Skeletal muscle cell (primary cell): Measurements from ENCODE around the gene SLC15A5.
A peak's percentile ranks its signal among the peaks of the same experiment; 100 is the strongest.

ENCODE experiments used
- DNase-seq: peaks from one replicate; pipeline ENCODE4 v3.0.0-alpha.2; 2010; ENCODE audit warnings: low read depth
- H3K4me3 ChIP-seq: 2 replicates; pipeline ENCODE4 v1.5.1; 2011; ENCODE audit warnings: low read depth, mild to moderate bottlenecking, control low read depth, low read length, moderate library complexity

Gene SLC15A5, protein sequence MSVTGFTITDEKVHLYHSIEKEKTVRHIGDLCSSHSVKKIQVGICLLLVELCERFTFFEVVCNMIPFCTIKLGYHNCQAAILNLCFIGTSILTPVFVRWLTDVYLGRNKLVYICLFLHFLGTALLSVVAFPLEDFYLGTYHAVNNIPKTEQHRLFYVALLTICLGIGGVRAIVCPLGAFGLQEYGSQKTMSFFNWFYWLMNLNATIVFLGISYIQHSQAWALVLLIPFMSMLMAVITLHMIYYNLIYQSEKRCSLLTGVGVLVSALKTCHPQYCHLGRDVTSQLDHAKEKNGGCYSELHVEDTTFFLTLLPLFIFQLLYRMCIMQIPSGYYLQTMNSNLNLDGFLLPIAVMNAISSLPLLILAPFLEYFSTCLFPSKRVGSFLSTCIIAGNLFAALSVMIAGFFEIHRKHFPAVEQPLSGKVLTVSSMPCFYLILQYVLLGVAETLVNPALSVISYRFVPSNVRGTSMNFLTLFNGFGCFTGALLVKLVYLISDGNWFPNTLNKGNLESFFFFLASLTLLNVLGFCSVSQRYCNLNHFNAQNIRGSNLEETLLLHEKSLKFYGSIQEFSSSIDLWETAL

DNA sequence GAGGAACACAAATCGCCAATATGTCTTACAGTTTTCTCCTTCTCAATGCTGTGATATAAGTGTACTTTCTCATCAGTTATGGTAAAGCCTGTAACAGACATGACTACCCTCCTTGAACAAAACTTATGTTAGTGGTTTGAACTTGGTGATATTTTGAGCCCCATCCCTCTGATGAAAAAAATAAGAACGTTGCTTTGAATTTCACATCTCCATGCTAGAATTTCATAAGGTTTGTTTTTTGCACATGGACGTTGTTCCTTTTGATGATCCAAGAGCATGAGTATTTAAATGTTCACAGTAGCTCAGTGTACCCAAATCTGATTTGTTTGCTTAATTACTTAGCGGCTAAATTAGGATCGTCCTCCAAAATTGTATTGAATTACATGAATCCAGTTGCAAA lies at the start of gene SLC15A5:
TSS of gene SLC15A5 (minus strand) at position 101 of the 400 bp plus-strand sequence. CDS start at position 101, 0 bp downstream.
- H3K4me3 ChIP-seq = no peak within 1 kb of the TSS
- no peak for DNase-seq

DNA sequence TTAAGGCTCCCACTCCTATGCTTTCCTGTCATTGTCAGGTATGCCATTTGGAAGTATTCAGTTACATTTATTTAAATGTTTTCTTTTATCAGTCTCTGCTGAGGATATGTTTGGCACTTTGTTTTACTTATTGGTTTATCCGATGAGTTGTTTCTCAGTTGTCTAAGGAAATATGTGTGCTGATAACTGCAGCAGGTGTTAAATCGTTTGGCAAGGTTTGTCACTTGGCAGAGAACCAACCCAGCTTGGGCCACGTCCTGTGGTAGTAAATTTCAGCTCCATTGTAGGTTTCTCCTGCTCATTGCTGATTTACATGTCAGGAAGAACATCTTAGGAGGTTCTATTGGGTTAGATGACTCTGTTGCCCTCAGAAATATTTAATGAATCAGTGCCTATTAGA lies 47.9 kb upstream of the SLC15A5 start:
- no peak overlapping the region for H3K4me3 ChIP-seq
- no peak for DNase-seq

DNA sequence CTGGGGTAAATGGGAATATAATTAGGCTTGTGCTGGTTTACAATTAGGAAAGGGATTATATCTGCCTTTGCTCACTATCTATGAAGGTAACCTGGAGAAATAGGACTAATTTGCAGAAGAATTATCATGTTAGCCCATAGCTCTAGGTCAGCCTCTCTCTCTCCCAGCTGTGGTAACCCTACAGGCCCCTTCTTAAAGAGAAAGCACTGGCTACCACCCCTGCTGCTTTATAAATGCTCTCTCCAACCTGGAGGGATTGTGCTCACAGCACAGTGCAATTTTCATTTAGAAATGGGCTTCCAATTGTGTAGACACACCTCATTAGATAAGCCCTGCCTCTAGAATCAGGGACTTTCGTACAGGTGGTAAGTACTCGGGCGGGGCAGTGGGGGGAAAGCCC lies 47.3 kb upstream of the SLC15A5 start:
- no peak for DNase-seq
- no peak overlapping the region for H3K4me3 ChIP-seq

DNA sequence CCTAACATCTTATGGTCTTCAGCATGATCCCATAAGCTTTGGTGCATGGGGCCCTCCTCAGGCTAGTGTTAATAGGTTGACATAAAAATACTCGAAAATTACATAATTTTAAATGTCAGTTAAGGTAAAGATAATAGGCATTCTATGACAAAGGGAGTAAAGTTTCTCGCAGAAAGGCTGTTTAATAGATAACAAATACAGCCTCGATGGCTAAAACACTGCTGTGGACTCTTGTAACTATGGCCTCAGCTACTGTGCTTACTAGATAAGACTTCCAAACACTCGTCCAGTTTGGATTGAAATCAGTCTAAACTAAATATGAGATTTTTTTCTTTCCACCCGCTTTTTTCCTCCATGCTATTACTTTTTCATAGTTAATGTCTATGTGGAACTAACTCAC lies 46.8 kb upstream of the SLC15A5 start:
- no peak for DNase-seq
- no peak overlapping the region for H3K4me3 ChIP-seq

DNA sequence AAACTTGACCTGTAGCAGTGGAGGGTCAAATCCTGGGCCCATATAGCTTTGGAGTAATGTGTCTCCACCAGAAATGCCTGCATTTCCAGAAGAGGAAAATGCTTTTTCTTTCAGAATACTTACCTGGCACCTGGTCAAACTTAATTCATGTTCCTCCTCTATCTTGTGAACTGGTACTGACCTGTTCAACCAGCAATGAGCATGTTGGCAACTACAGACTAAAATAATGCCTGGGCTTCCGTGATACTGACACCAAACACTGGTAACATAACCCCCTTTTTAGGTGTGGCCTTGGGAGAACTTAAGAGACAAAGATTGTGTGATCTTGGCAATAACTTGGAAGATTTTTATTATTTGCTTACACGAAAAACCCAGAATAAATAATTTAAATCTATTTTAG lies 46.2 kb upstream of the SLC15A5 start:
- H3K4me3 ChIP-seq = no peak overlapping the region
- DNase-seq = no peak

DNA sequence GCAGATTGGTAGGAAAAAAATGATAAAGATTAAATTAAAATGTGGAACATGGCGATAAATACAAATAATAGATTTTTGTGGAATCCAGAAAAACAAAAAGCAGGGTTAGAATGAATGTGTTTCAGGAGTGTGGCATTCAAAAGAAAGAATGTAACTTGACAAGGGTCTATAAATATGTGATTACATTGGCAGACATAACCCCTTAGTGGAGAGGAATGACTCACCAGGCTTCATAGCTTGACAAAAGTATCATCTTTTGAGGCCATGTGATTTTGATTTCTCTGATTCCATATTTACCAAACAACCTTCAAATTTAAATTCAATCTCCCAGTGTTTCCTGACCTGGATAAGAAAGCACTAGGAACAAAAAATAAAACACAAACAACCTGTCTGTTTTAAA lies 45.5 kb upstream of the SLC15A5 start:
- no peak overlapping the region for H3K4me3 ChIP-seq
- no peak for DNase-seq

DNA sequence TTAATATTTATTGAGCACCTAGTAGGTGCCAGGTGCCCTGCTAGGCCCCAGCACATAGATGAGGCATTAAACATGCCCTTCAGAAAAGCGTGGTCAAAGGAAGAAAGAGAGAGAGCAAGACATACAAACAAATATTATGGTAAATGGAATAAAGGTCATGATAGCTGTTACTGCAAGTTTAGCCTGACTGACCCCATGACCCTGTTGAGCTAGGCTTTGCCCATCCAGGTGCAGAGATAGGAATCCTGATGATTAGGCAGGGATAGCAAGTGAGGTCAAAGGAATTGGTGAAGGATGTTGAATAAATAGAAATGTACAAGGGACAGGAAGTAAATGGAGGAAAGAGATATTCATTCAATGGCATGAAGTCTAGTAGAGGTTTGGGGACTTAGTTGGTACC lies 33.4 kb upstream of the SLC15A5 start:
- DNase-seq = no peak
- no peak overlapping the region for H3K4me3 ChIP-seq

DNA sequence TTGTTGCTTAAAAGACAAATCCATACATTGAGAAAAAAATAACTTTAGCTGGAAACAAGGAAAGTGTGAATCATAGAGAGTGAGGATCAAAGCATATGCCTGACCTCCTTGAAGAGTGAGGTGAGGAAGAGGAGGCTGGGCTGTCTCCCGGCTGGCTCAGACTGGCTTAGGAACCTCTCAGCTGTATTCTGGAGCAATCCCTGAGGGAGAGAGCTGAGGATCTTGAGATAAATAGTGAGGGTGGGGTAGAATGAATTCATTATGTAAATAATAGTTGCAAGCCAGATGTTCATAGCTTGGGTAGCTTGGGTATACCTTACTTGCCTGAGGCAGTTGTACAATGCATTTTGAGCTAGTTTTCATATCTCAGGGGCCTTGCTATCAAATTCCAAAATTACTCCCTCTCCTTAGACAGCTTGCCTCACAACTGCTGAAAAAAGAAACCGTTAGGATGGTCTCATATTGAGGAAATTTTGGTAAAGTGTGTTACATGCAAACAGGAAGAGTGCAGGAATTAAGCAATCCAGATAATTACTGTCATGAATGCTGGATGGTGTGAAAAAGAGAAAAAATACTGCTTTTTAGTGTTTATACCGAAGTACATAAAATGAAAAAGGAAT lies 30.5 kb upstream of the SLC15A5 start:
- no peak for DNase-seq
- no peak overlapping the region for H3K4me3 ChIP-seq

DNA sequence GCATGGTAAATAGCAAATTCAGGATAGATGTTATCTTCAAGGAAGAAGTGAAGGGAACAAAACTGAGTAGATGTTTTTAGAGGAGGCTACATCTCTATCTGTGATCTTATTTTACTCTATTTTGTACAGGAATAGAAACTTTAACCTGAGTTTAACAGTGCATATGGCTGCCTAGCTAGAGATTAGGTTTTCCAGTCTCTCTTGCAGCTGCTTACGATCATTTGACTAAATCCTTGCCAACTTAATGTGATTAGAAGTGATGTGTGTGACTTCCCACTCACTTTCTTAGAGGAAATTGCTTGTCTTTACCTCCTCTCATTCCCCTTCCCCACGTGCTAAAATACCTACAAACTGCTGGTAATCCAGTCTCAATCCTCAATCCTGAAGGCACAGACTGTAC lies 26.5 kb upstream of the SLC15A5 start:
- no peak for DNase-seq
- H3K4me3 ChIP-seq = no peak overlapping the region

DNA sequence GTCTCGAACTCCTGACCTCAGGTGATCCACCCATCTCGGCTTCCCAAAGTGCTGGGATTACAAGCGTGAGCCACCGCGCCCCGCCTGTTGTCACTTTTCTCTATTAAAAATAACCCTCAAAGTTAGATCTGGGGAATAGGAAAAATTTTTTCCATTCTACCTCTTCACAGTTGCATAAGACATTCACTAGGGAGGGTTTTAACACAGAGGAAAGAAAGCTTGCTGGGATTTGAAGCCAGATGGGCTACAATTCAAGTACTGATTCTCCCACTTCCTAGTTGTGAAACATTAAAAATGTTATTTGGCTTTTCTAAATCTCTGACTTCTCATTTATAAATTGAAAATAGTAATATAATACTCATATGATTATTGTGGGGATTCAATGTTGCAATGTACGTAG lies 23.3 kb upstream of the SLC15A5 start:
- no peak overlapping the region for H3K4me3 ChIP-seq
- DNase-seq = peak; percentile 39

DNA sequence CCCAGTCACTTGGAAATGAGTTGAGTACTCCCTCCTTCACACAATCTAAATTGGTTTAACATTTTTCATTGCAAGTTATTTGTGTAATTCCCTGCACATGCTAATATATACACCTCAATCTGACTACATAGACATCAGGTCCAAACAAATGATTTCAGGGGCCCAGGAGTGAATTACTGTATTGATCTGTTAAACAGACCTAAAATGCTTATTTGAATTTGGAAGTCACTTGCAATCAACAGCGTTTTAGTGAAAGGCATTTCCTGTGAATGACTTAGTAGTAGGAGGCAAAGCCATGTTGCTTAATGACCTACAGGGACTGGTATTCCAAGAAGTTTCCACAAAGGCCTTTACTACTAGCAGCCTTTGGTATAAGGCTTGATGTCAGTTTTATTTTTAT lies 22.6 kb upstream of the SLC15A5 start:
- DNase-seq = peak; percentile 39
- H3K4me3 ChIP-seq = no peak overlapping the region

DNA sequence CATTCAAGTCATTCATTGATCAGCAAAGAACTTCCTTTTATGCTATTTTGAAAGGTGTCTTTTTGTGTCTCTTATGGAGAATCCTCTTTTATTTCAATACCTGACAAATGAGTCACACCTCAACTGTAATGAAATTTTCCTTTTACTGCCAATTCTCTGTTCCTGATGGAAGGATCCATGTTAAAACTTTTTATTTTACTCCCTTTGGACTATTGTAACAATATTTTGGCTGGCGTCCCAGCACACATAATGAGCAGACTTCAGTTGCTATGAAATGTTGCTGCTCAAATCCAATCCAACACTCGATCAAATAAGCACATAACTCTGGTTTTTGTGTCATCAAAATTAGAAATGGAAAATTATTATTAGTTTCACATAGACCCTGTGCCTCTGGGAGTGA lies 21.9 kb upstream of the SLC15A5 start:
- peak; percentile 48 for DNase-seq
- no peak overlapping the region for H3K4me3 ChIP-seq

DNA sequence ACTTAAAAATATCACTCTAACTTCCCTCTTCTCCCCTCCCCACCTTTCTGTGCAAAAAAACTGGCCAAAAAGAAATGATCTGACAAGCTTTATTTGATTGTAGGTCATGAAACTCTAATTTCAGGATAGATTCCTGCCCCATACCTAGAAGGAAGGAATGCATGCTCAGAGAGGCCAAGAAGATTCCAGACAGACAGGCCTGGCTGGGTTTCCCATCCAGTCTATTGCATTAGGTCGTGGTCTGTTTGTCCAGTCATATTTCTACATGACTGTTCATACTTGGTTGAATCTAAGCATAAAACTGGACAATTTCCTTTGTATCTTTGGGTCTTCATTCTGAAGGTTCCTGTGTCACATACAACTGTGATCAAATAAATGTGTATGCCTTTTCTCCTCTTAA lies 20.0 kb upstream of the SLC15A5 start:
- H3K4me3 ChIP-seq = no peak overlapping the region
- no peak for DNase-seq

DNA sequence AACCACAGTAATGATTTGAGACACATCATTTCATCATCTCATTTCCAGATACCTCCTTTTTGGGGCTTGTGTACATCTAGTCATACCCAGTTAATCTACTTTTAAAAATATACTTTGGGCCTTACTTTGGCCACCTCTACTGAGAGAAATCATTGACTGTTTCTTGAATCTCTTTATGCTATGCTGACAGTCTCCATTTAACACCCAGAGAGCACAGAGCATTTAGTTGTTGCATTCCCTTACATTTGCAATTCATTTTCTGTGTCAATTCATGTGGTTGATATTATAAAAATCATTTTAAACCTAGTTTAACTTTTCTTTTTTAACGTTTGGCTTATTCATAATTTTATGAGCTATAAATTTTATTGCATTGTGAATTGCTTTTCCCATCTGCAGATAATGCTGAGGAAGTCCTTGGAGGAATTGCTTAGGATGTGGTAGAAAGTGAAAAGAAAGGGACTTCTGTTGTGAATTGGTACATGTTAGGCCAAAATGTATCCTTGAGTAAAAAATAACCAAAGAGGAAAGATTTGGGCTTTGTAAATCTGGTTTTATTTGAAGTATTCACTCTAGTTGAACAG lies 17.0 kb upstream of the SLC15A5 start:
- DNase-seq = no peak
- H3K4me3 ChIP-seq = no peak overlapping the region

DNA sequence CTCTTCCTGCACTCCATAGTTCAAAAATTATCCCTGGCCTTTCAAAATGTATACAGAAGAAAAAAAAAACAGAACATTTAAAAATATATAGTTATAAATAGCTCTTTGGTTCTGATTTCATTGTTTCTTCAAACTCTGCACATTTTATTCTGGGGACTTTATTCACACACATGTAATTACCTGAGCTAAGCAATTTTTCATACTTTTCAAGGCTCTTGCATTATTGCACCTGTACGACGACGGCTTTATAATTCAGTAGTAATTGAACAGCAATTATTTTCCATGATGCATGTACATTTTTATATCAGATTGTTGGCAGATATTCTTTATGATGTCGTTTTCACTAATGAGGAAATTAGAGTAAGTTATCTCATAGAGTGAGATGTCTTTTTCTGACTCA lies 13.5 kb upstream of the SLC15A5 start:
- no peak overlapping the region for H3K4me3 ChIP-seq
- DNase-seq = no peak

DNA sequence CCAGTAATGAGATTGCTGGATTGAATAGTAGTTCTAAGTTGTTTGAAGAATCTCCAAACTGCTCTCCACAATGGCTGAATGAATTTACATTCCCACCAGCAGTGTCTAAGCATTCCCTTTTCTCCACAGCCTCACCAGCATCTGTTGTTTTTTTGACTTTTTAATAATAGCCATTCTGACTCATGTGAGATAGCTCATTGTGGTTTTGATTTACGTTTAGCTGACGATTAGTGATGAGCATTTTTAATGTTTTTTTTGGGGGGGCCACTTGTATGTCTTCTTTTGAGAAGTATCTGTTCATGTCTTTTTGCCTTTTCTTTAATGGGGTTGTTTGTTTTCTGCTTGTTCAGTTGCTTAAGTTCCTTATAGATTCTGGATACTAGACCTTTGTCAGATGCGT lies 8.1 kb upstream of the SLC15A5 start:
- no peak overlapping the region for H3K4me3 ChIP-seq

DNA sequence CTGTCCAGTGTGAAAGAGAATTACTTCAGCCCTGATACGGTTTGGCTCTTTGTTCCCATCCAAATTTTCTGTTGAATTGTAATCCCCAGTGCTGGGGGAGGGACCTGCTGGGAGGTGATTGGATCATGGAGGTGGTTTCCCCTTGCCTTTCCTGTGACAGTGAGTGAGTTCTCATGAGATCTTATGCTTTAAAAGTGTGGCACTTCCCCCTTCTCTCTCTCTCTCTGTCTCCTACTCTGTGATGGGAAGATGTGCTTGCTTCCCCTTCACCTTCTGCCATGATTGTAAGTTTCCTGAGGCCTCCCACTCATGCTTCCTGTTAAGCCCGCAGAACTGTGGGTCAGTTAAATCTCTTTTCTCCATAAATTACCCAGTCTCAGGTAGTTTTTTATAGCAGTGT lies 5.5 kb upstream of the SLC15A5 start:
- H3K4me3 ChIP-seq = no peak overlapping the region
- no peak for DNase-seq

More for the DNA sequence above, 8.1 kb upstream of the SLC15A5 start:
- DNase-seq = no peak

DNA sequence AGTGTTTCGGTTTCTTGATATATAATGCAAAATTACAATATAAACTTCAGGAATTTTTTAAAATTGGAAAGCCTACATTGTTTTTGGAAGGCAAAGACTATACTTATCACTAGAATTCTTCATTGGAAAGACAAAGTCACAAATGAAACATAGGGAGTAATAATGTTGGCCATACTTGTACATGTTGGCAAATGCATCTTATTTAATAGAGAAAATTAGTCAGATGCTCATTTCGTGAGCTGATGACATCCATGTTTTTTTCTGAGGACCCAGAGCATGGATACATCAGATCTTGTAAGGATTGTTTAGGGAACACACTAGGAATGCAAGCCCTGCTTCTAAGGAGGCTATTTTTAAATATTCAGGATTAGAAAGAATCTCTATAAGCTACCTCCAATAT lies 4.6 kb upstream of the SLC15A5 start:
- DNase-seq = no peak
- no peak overlapping the region for H3K4me3 ChIP-seq

DNA sequence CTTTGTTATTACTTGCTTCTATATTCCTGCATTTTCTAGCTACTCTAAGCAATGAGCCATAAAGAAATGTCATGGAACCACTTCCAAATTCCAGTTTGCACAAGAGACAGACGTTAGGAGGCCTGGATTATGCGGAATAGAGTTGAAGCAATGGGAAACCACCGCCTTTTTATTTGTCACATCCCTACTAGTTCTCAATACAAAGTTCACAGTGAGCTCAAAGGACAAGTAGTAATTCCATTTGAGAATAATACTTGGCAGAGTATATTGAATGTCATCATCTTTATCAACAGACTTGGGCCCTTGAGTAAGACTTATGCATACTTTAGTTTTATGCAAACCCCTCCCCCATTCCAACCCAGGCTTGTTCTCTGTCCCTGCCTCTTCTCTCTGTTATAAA lies 3.7 kb upstream of the SLC15A5 start:
- peak; percentile 83 for DNase-seq
- H3K4me3 ChIP-seq = no peak overlapping the region

DNA sequence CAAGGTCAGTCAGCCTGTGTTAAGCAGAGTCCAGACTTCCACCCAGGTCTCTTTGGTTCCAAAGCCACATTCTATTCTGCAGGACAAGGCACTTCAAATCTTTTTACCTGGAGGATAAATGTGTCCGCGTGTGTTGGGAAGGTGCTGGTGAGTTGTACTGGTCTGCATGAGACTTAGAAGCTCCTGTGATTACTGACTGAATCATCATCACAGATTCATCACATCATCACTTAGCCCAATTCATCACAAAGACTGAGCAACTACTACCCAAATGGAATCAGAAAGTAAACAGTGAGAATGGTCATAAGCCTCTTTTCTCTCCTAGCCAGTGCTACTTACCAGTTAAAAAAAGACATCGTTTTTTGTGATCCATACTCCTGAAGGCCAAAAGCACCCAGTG lies 5.3 kb downstream of the SLC15A5 start:
- DNase-seq = peak; percentile 16
- no peak overlapping the region for H3K4me3 ChIP-seq

DNA sequence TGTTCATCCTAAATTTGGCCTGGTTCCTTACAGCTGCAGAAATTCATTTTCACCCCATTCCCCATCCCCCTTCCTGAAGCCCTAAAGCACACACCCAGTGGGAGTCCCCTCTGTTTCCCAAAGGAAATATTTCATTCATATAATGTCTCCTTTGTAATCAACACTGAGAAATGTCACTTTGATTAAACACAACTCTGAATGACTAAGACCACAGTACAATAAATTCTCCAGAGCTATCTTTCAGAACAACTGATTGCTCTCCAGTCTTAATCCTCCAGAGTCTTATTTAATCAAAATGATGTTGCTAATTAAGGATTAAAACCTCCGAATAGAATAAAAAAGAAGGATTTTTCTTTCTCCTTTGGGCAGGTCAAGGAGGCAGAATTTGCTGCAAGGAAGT lies 6.4 kb downstream of the SLC15A5 start:
- DNase-seq = no peak
- no peak overlapping the region for H3K4me3 ChIP-seq
